GM19328 (cell line): Measurements from ENCODE around the gene NTN1.

Experiments used
- ATAC-seq: cut with Tn5 transposase; IDR thresholded peaks from one replicate; pipeline ENCODE4 v1.9.1; 2021; ENCODE audit warnings: mild to moderate bottlenecking, moderate library complexity; ENCODE audit not compliant: unreplicated experiment

NTN1 gene

GRCh38 chr17:9185688-9186284 is 164.5 kb downstream of the NTN1 start:
- no peak for ATAC-seq

GRCh38 chr17:9187828-9188227 is 166.5 kb downstream of the NTN1 start:
- ATAC-seq = no peak

- ATAC-seq = no peak
Observed at GRCh38 chr17:9188367-9188766, 167.1 kb downstream of the NTN1 start.

GRCh38 chr17:9189870-9190269 is 168.6 kb downstream of the NTN1 start:
- ATAC-seq = no peak

GRCh38 chr17:9192010-9192409 is 170.7 kb downstream of the NTN1 start:
- no peak for ATAC-seq

GRCh38 chr17:9195411-9195810 is 174.1 kb downstream of the NTN1 start:
- no peak for ATAC-seq

- ATAC-seq = no peak
Observed at GRCh38 chr17:9195961-9196670, 174.8 kb downstream of the NTN1 start.

GRCh38 chr17:9199571-9200551 is 178.6 kb downstream of the NTN1 start:
- no peak for ATAC-seq

GRCh38 chr17:9200699-9201359 is 179.5 kb downstream of the NTN1 start:
- no peak for ATAC-seq

GRCh38 chr17:9202532-9202931 is 181.2 kb downstream of the NTN1 start:
- no peak for ATAC-seq

- no peak for ATAC-seq
Observed at GRCh38 chr17:9203771-9204425, 182.6 kb downstream of the NTN1 start.

- no peak for ATAC-seq
Observed at GRCh38 chr17:9204637-9205329, 183.5 kb downstream of the NTN1 start.

GRCh38 chr17:9205520-9206409 is 184.5 kb downstream of the NTN1 start:
- ATAC-seq = no peak

GRCh38 chr17:9206410-9206703 is 185.0 kb downstream of the NTN1 start:
- no peak for ATAC-seq

- ATAC-seq = no peak
Observed at GRCh38 chr17:9206741-9207332, 185.5 kb downstream of the NTN1 start.

GRCh38 chr17:9208381-9209105 is 187.2 kb downstream of the NTN1 start:
- no peak for ATAC-seq

- no peak for ATAC-seq
Observed at GRCh38 chr17:9209347-9209746, 188.0 kb downstream of the NTN1 start.

- ATAC-seq = no peak
Observed at GRCh38 chr17:9209781-9210370, 188.6 kb downstream of the NTN1 start.
